H1 (cell line): ENCODE results near the gene LRP8. TPM values are rescaled to one million over a fixed set of nuclear protein-coding genes. Genes with fewer than 3 reads are reported as not detected.

Source experiments
- CTCF ChIA-PET: fragments of 300-600 bp; sonication (Branson Sonifier 250); formaldehyde crosslinking; loops from one replicate; lab custom pipeline; 2021; ENCODE audit not compliant: partially characterized antibody; lab: Charles Lee
- POLR2A ChIA-PET: fragments of 300-600 bp; sonication (Branson Sonifier 250); formaldehyde crosslinking; loops from one replicate; lab custom pipeline; 2021; ENCODE audit warnings: inconsistent platforms; ENCODE audit not compliant: partially characterized antibody; lab: Charles Lee
- DNase-seq, 2 experiments: peaks; one replicate each; pipeline versions ENCODE4 v3.0.0 to v3.0.0-alpha.2; 2010 to 2022; ENCODE audit warnings: low spot score in 2 of 2, low read depth in 1 of 2, mixed read lengths in 1 of 2
- FAIRE-seq: peaks from 2 replicates; lab custom pipeline; 2011; peaks lifted over from hg19 to GRCh38; lab: Jason Lieb, UNC
- H2AFZ ChIP-seq: 2 replicates; pipeline ENCODE4 v1.8.1; 2012; ENCODE audit warnings: low read length, inconsistent platforms
- H2AK5ac ChIP-seq: 2 replicates; pipeline ENCODE4 v1.6.1; 2013; ENCODE audit warnings: low read depth, low read length
- H2BK120ac ChIP-seq: replicated peaks from 2 replicates; pipeline ENCODE3; 2013; ENCODE audit warnings: low read depth, low read length, inconsistent platforms
- H2BK12ac ChIP-seq: 2 replicates; pipeline ENCODE4 v1.6.1; 2013; ENCODE audit warnings: low read depth, low read length
- H2BK15ac ChIP-seq: 2 replicates; pipeline ENCODE4 v1.6.1; 2013; ENCODE audit warnings: low read length
- H2BK20ac ChIP-seq: 2 replicates; pipeline ENCODE4 v1.6.1; 2013; ENCODE audit warnings: low read length
- H2BK5ac ChIP-seq: 2 replicates; pipeline ENCODE4 v1.6.1; 2013; ENCODE audit warnings: low read depth, low read length
- H3K14ac ChIP-seq: 2 replicates; pipeline ENCODE4 v1.6.1; 2013; ENCODE audit warnings: inconsistent platforms; ENCODE audit not compliant: insufficient read length
- H3K18ac ChIP-seq: 2 replicates; pipeline ENCODE4 v1.6.1; 2013; ENCODE audit warnings: low read length; ENCODE audit errors: extremely low read depth
- H3K23ac ChIP-seq: 2 replicates; pipeline ENCODE4 v1.6.1; 2013; ENCODE audit warnings: inconsistent platforms; ENCODE audit not compliant: insufficient read length
- H3K23me2 ChIP-seq: 2 replicates; pipeline ENCODE4 v1.6.1; 2013; ENCODE audit warnings: low read depth, low read length
- H3K27ac ChIP-seq: 2 replicates; pipeline ENCODE4 v1.6.1; 2011; ENCODE audit warnings: low read depth, low read length, inconsistent platforms
- H3K27me3 ChIP-seq, 4 experiments: replicated peaks in 1 of 4; 1 replicate in 1 of 4; 2 replicates in 3 of 4; pipeline versions ENCODE4 v1.6.1 to v1.8.1; 2011 to 2013; ENCODE audit warnings: low read length in 3 of 4, mild to moderate bottlenecking in 3 of 4, inconsistent platforms in 2 of 4, mixed read lengths in 2 of 4, moderate library complexity in 1 of 4; ENCODE audit not compliant: control insufficient read depth in 3 of 4, insufficient read depth in 3 of 4; ENCODE audit errors: extremely low read depth in 1 of 4
- H3K36me3 ChIP-seq, 4 experiments: 2 replicates each; pipeline versions ENCODE4 v1.6.1 to v1.8.1; 2011 to 2013; ENCODE audit warnings: mild to moderate bottlenecking in 4 of 4, low read length in 3 of 4, moderate library complexity in 2 of 4, control low read depth in 1 of 4, inconsistent platforms in 1 of 4; ENCODE audit not compliant: insufficient read depth in 4 of 4, control insufficient read depth in 2 of 4
- H3K4ac ChIP-seq: replicated peaks from 2 replicates; pipeline ENCODE3; 2013; ENCODE audit warnings: low read length, low read depth, mixed read lengths, inconsistent platforms; ENCODE audit not compliant: insufficient read length
- H3K4me1 ChIP-seq, 4 experiments: replicated peaks in 1 of 4; 1 replicate in 1 of 4; 2 replicates in 3 of 4; pipeline versions ENCODE4 v1.6.1 to v1.8.1; 2011 to 2013; ENCODE audit warnings: low read length in 3 of 4, inconsistent platforms in 2 of 4, mixed read lengths in 1 of 4; ENCODE audit not compliant: insufficient read depth in 4 of 4, control insufficient read depth in 3 of 4
- H3K4me2 ChIP-seq, 2 experiments: 2 replicates each; pipeline versions ENCODE4 v1.6.1 to v1.8.1; 2011 to 2013; ENCODE audit warnings: low read depth in 2 of 2, low read length in 2 of 2, control low read depth in 1 of 2, inconsistent platforms in 1 of 2, mild to moderate bottlenecking in 1 of 2; ENCODE audit not compliant: insufficient read depth in 1 of 2
- H3K4me3 ChIP-seq, 4 experiments: fragments of 200-600, 300-600 bp in 1 of 4; sonication (generic), shearing (Covaris generic), sonication (Bioruptor Twin) in 1 of 4; 2 replicates each; pipeline versions ENCODE4 v1.5.1 to v1.8.1; 2011 to 2016; ENCODE audit warnings: low read length in 4 of 4, low read depth in 3 of 4, control low read depth in 2 of 4, inconsistent platforms in 2 of 4, mild to moderate bottlenecking in 2 of 4, mixed read lengths in 1 of 4, moderate library complexity in 1 of 4; ENCODE audit not compliant: insufficient read depth in 2 of 4; ENCODE audit errors: extremely low read depth in 1 of 4
- H3K56ac ChIP-seq: replicated peaks from 2 replicates; pipeline ENCODE3; 2013; ENCODE audit warnings: low read depth, mild to moderate bottlenecking, mixed read lengths, low read length, inconsistent platforms; ENCODE audit not compliant: insufficient read length
- H3K79me1 ChIP-seq: 2 replicates; pipeline ENCODE4 v1.6.1; 2013; ENCODE audit warnings: low read depth, low read length, control low read depth
- H3K79me2 ChIP-seq, 2 experiments: 2 replicates each; pipeline versions ENCODE4 v1.6.1 to v1.8.1; 2012 to 2013; ENCODE audit warnings: low read length in 2 of 2, mild to moderate bottlenecking in 2 of 2, inconsistent platforms in 1 of 2; ENCODE audit not compliant: insufficient read depth in 2 of 2, control insufficient read depth in 1 of 2
- H3K9ac ChIP-seq, 4 experiments: replicated peaks in 1 of 4; 1 replicate in 1 of 4; 2 replicates in 3 of 4; pipeline versions ENCODE4 v1.6.1 to v1.8.1; 2011 to 2013; ENCODE audit warnings: low read depth in 3 of 4, low read length in 3 of 4, control low read depth in 2 of 4, mild to moderate bottlenecking in 2 of 4, moderate library complexity in 2 of 4, inconsistent platforms in 1 of 4; ENCODE audit errors: extremely low read depth in 1 of 4
- H3K9me3 ChIP-seq, 2 experiments: 2 replicates each; pipeline versions ENCODE4 v1.6.1 to v1.8.1; 2012 to 2013; ENCODE audit warnings: mild to moderate bottlenecking in 2 of 2, moderate library complexity in 2 of 2, control low read depth in 1 of 2, inconsistent platforms in 1 of 2, low read depth in 1 of 2, low read length in 1 of 2, mixed read lengths in 1 of 2; ENCODE audit not compliant: insufficient read depth in 2 of 2
- H4K20me1 ChIP-seq, 2 experiments: replicated peaks in 1 of 2; 2 replicates each; pipeline versions ENCODE3 to v1.8.1; 2011 to 2013; ENCODE audit warnings: inconsistent platforms in 2 of 2, low read length in 2 of 2, mild to moderate bottlenecking in 1 of 2; ENCODE audit not compliant: insufficient read depth in 2 of 2, control insufficient read depth in 1 of 2
- H4K5ac ChIP-seq: 2 replicates; pipeline ENCODE4 v1.6.1; 2013; ENCODE audit warnings: low read length, low read depth, mixed read lengths, inconsistent platforms; ENCODE audit not compliant: insufficient read length
- H4K8ac ChIP-seq: 2 replicates; pipeline ENCODE4 v1.8.0; 2013; ENCODE audit warnings: mild to moderate bottlenecking, moderate library complexity, low read length, inconsistent platforms; ENCODE audit not compliant: insufficient read depth; ENCODE audit errors: extremely low read depth
- H4K91ac ChIP-seq: replicated peaks from 2 replicates; pipeline ENCODE3; 2013; ENCODE audit warnings: low read length, mixed read lengths, inconsistent platforms; ENCODE audit not compliant: insufficient read length
- ATF2 ChIP-seq: IDR thresholded peaks from 2 replicates; pipeline ENCODE4 v1.6.1; 2012; ENCODE audit warnings: low read length, inconsistent platforms
- GTF2F1 ChIP-seq: IDR thresholded peaks from 2 replicates; pipeline ENCODE4 v1.6.1; 2012; ENCODE audit warnings: low read depth, low read length, improper control_type of control experiment, borderline replicate concordance
- JUN ChIP-seq: IDR thresholded peaks from 2 replicates; pipeline ENCODE4 v1.6.1; 2011; ENCODE audit warnings: low read depth, mild to moderate bottlenecking, improper control_type of control experiment, low read length
- JUND ChIP-seq: IDR thresholded peaks from 2 replicates; pipeline ENCODE4 v1.6.1; 2011; ENCODE audit warnings: mild to moderate bottlenecking, improper control_type of control experiment, low read length
- KDM5A ChIP-seq: fragments of 200-600 bp; IDR thresholded peaks from 2 replicates; pipeline ENCODE4 v1.7.1; 2012; ENCODE audit warnings: mild to moderate bottlenecking, low read length, inconsistent platforms, mixed read lengths
- POLR2AphosphoS5 ChIP-seq: IDR thresholded peaks from 2 replicates; pipeline ENCODE4 v1.6.1; 2011; ENCODE audit warnings: low read depth, low read length
- YY1 ChIP-seq: IDR thresholded peaks from 2 replicates; pipeline ENCODE4 v1.6.1; 2011; ENCODE audit warnings: low read depth, mild to moderate bottlenecking, low read length
- WGBS, 2 experiments: shearing (Covaris generic) in 1 of 2; methylation state at CpG; one replicate each; pipeline versions ENCODE4 v1.1.6 to v1.1.7; 2013 to 2015; ENCODE audit warnings: low lambda C conversion rate in 2 of 2, mixed read lengths in 2 of 2, inconsistent platforms in 1 of 2, low coverage in 1 of 2, missing lambda C conversion rate in 1 of 2; ENCODE audit not compliant: insufficient replicate concordance in 2 of 2, insufficient coverage in 1 of 2, insufficient read length in 1 of 2; ENCODE audit errors: extremely low coverage in 1 of 2, missing lambda C conversion rate in 1 of 2; 5-methylcytosine and 5-hydroxymethylcytosine counted together
- polyA plus RNA-seq, 7 experiments: library from polyadenylated mRNA; depleted of rRNA in 3 of 7; stranded (reverse) in 5 of 7; unstranded in 2 of 7; fragments of >200 nt in 5 of 7; fragments of 200-250 nt in 2 of 7; gene quantifications; 1 replicate in 5 of 7; 2 replicates in 1 of 7; 4 replicates in 1 of 7; pipeline versions ENCODE4 v1.2.1 to v1.2.3, GENCODE V29; 2011 to 2013; ENCODE audit warnings: missing spikeins in 2 of 7, mixed read lengths in 2 of 7
- total RNA-seq: library from RNA; stranded (reverse); fragmentation: NEBNext Ultra II Directional; extraction: Animal tissue kit (Norgen Biotek cat#: 25700); gene quantifications from 2 replicates; pipeline ENCODE4 v1.2.1, GENCODE V29; 2021

LRP8 gene
- total and polyA plus RNA-seq, 2 of the 8 experiments (the other 6 are each of a cell fraction or from before 2014, with no cell fraction given): 63.2 to 66.4 TPM

- Histone ChIP-seq H3K14ac (no peak overlapping the region), H3K23me2 (peaks cover 5% of the 10 kb centered on the region), H2AK5ac (no peak overlapping the region), H4K91ac (no peak overlapping the region), H3K4me1 (peaks cover 2 to 6% (median 4%) of the 10 kb centered on the region in 4 experiments; a peak in 4 of 7 replicates), H3K4me3 (no peak overlapping the region), H3K4me2 (peak overlapping the region in 1 of 2 experiments; percentile 93; a peak in 1 of 4 replicates), H2BK120ac (no peak overlapping the region), H4K5ac (no peak overlapping the region), H3K27ac (no peak overlapping the region), H3K79me2 (peaks cover 0 to 8% of the 10 kb centered on the region in 2 experiments; a peak in 1 of 4 replicates), H3K36me3 (peaks cover 0 to 2% (median 0%) of the 10 kb centered on the region in 4 experiments; a peak in 1 of 8 replicates), H2BK20ac (0 out of 2 replicates have a peak overlapping the region, but pooled peaks have one; percentile 52), H2AFZ (peak overlapping the region; percentile 15; the same call in 1 of the 2 replicates), H3K79me1 (no peaks in the 10 kb centered on the region; the same call in none of the 2 replicates), H3K56ac (no peak overlapping the region), H3K4ac (no peak overlapping the region), H4K20me1 (no peaks in the 10 kb centered on the region), H3K27me3 (peaks cover 0 to 4% (median 1%) of the 10 kb centered on the region in 4 experiments; a peak in 4 of 7 replicates), H3K9ac (no peak overlapping the region), H2BK15ac (0 out of 2 replicates have a peak overlapping the region, but pooled peaks have one; percentile 63), H3K23ac (no peak overlapping the region), H3K9me3 (no peaks in the 10 kb centered on the region), H2BK5ac (no peak overlapping the region; the same call in 1 of the 2 replicates), H3K18ac (no peak overlapping the region), H4K8ac (no peak overlapping the region), H2BK12ac (peak overlapping the region; percentile 84; the same call in 1 of the 2 replicates)
- POLR2A ChIA-PET: interaction anchor here (0.7 to 1.3 kb wide), 6 partner anchors 12 to 52 kb away, joined by 3 to 5 read pairs (median 3); partner anchors contain the start of gene CZIB
- DNase-seq (no peak), FAIRE-seq (no peak)
- CTCF ChIA-PET: interaction anchor here (0.6 to 5.7 kb wide), 6 partner anchors 9 to 990 kb away, joined by 3 to 42 read pairs (median 4); no protein-coding TSS in a partner anchor
- WGBS, 2 experiments: 92% methylated on average over 11 of the region's 11 CpGs; no CpG with 5 or more reads in 1 of the 2 experiments
- TF ChIP-seq GTF2F1 (no peak), KDM5A (no peak), ATF2 (no peak), POLR2AphosphoS5 (no peak), YY1 (no peak), JUND (no peak), JUN (no peak)
These were observed 132.4 kb downstream of the LRP8 start for GRCh38 chr1:53195246-53196016.
